HCT116 (cell line): ENCODE measurements around the gene LSM2. TPM values are rescaled to one million over a fixed set of nuclear protein-coding genes. Genes with fewer than 3 reads are reported as not detected.
A peak's percentile ranks its signal among the peaks of the same experiment; 100 is the strongest.

Source experiments
- ATAC-seq: fragments of 200-7000 bp; cut with Tn5 transposase; 2 replicates; pipeline ENCODE4 v1.9.1; 2020; ENCODE audit warnings: mild to moderate bottlenecking, moderate library complexity
- BruUV-seq: library from RNA; stranded (reverse); fragments of 400-500 nt; replicated peaks from 2 replicates; lab custom pipeline; 2021; lab: Mats Ljungman, UMichigan
- CTCF ChIA-PET: fragments of 300-600 bp; sonication (Branson Sonifier 250); formaldehyde crosslinking; loops from one replicate; lab custom pipeline; 2021; ENCODE audit warnings: antibody characterized with exemption; lab: Charles Lee
- POLR2A ChIA-PET: fragments of 300-600, 350-600 bp; sonication (Branson Sonifier 250); formaldehyde crosslinking; loops from one replicate; lab custom pipeline; 2021; ENCODE audit warnings: antibody characterized with exemption; lab: Charles Lee
- RAD21 ChIA-PET, 2 experiments: fragments of 300-600 bp; sonication (Branson Sonifier 250); formaldehyde crosslinking; loops; one replicate each; lab custom pipeline; 2023; ENCODE audit warnings: low total read pairs in 2 of 2; ENCODE audit not compliant: uncharacterized antibody in 2 of 2, unreplicated experiment in 2 of 2, low non-redundant PET in 1 of 2; lab: Charles Lee
- DNase-seq: peaks from one replicate; pipeline ENCODE4 v3.0.0-alpha.2; 2010; ENCODE audit warnings: low read depth, low spot score
- H2AFZ ChIP-seq: fragments of 200-600 bp; shearing (Covaris generic), sonication (generic); 2 replicates; pipeline ENCODE4 v1.6.1; 2017; ENCODE audit warnings: low read depth, mixed run types, mixed read lengths, antibody characterized with exemption, low read length; ENCODE audit not compliant: poor library complexity, severe bottlenecking
- H3K27ac ChIP-seq: 2 replicates; pipeline ENCODE4 v1.5.1; 2012; ENCODE audit warnings: low read depth, low read length
- H3K27me3 ChIP-seq: fragments of 200-600 bp; sonication (generic); 2 replicates; pipeline ENCODE4 v1.6.1; 2016; ENCODE audit warnings: mixed run types, low read length, mixed read lengths; ENCODE audit not compliant: insufficient read depth
- H3K36me3 ChIP-seq, 2 experiments: fragments of 200-500 bp in 1 of 2; fragments of 200-600 bp in 1 of 2; sonication (Bioruptor generic) in 1 of 2; sonication (generic) in 1 of 2; 2 replicates each; pipeline versions ENCODE4 v1.5.1 to v1.6.1; 2014 to 2016; ENCODE audit warnings: low read length in 2 of 2, inconsistent platforms in 1 of 2, mixed read lengths in 1 of 2, mixed run types in 1 of 2; ENCODE audit not compliant: insufficient read depth in 2 of 2, control insufficient read depth in 1 of 2
- H3K4me1 ChIP-seq, 2 experiments: fragments of 200-600 bp in 1 of 2; sonication (generic) in 1 of 2; 2 replicates each; pipeline versions ENCODE4 v1.5.1 to v1.6.1; 2012 to 2017; ENCODE audit warnings: low read length in 2 of 2, inconsistent platforms in 1 of 2, mild to moderate bottlenecking in 1 of 2, mixed read lengths in 1 of 2, mixed run types in 1 of 2, moderate library complexity in 1 of 2; ENCODE audit not compliant: insufficient read depth in 2 of 2, control insufficient read depth in 1 of 2
- H3K4me2 ChIP-seq: fragments of 200-600 bp; sonication (generic); 2 replicates; pipeline ENCODE4 v1.6.1; 2017; ENCODE audit warnings: mixed run types, low read length, mixed read lengths
- H3K4me3 ChIP-seq, 2 experiments: fragments of 200-600 bp in 1 of 2; sonication (generic) in 1 of 2; replicated peaks in 1 of 2; 2 replicates each; pipeline ENCODE4 v1.5.1; 2011 to 2016; ENCODE audit warnings: low read length in 2 of 2, control low read depth in 1 of 2, low read depth in 1 of 2, mild to moderate bottlenecking in 1 of 2, mixed read lengths in 1 of 2, mixed run types in 1 of 2
- H3K79me2 ChIP-seq: fragments of 200-600 bp; sonication (generic); 2 replicates; pipeline ENCODE4 v1.6.1; 2017; ENCODE audit warnings: mild to moderate bottlenecking, mixed run types, low read length, moderate library complexity, mixed read lengths; ENCODE audit not compliant: insufficient read depth
- H3K9ac ChIP-seq: fragments of 200-600 bp; sonication (generic); 2 replicates; pipeline ENCODE4 v1.6.1; 2016; ENCODE audit warnings: low read length, mixed read lengths
- H3K9me2 ChIP-seq: fragments of 200-600 bp; sonication (generic), shearing (Covaris generic); 2 replicates; pipeline ENCODE4 v1.6.1; 2017; ENCODE audit warnings: mixed run types, mild to moderate bottlenecking, moderate library complexity; ENCODE audit not compliant: insufficient read depth
- H3K9me3 ChIP-seq, 2 experiments: fragments of 200-500 bp in 1 of 2; fragments of 200-600 bp in 1 of 2; sonication (Bioruptor generic) in 1 of 2; sonication (generic) in 1 of 2; 2 replicates each; pipeline ENCODE4 v1.6.1; 2014 to 2017; ENCODE audit warnings: low read length in 2 of 2, mixed read lengths in 2 of 2, inconsistent platforms in 1 of 2, low read depth in 1 of 2, mild to moderate bottlenecking in 1 of 2, mixed run types in 1 of 2, moderate library complexity in 1 of 2; ENCODE audit not compliant: control insufficient read depth in 1 of 2, insufficient read depth in 1 of 2
- H4K20me1 ChIP-seq: fragments of 200-600 bp; sonication (generic), shearing (Covaris generic); 2 replicates; pipeline ENCODE4 v1.6.1; 2017; ENCODE audit warnings: mixed run types, mild to moderate bottlenecking, moderate library complexity; ENCODE audit not compliant: insufficient read depth
- MAX ChIP-seq: IDR thresholded peaks from 2 replicates; pipeline ENCODE4 v1.6.1; 2012
- SP1 ChIP-seq: IDR thresholded peaks from 2 replicates; pipeline ENCODE4 v1.6.1; 2012; ENCODE audit warnings: low read depth
- SRF ChIP-seq: IDR thresholded peaks from 2 replicates; pipeline ENCODE4 v1.6.1; 2012; ENCODE audit warnings: low read depth
- intact Hi-C: fragments of 100-400 bp; cut with micrococcal nuclease; formaldehyde crosslinking; loops from 2 replicates; pipeline ENCODE4 v1.10.0; 2022
- total RNA-seq: library from RNA; stranded (reverse); gene quantifications from one replicate; pipeline ENCODE4 v1.2.1, GENCODE V29; 2021; ENCODE audit not compliant: unreplicated experiment
- TF ChIP-seq, protein P1 (sequence below), 3 experiments: fragments of 200-600 bp in 1 of 3; sonication (generic) in 1 of 3; IDR thresholded peaks in 2 of 3; conservative IDR thresholded peaks in 1 of 3; 2 replicates each; pipeline ENCODE4 v1.5.1; 2012 to 2017; ENCODE audit warnings: low read depth in 2 of 3, low read length in 2 of 3, antibody characterized with exemption in 1 of 3, borderline replicate concordance in 1 of 3, control low read depth in 1 of 3, mild to moderate bottlenecking in 1 of 3, mixed read lengths in 1 of 3, mixed run types in 1 of 3, moderate library complexity in 1 of 3; ENCODE audit not compliant: insufficient read depth in 1 of 3

Gene LSM2
- total RNA-seq, 1 experiment from 2014 or later: 89.7 TPM

- TF ChIP-seq, protein P1, sequence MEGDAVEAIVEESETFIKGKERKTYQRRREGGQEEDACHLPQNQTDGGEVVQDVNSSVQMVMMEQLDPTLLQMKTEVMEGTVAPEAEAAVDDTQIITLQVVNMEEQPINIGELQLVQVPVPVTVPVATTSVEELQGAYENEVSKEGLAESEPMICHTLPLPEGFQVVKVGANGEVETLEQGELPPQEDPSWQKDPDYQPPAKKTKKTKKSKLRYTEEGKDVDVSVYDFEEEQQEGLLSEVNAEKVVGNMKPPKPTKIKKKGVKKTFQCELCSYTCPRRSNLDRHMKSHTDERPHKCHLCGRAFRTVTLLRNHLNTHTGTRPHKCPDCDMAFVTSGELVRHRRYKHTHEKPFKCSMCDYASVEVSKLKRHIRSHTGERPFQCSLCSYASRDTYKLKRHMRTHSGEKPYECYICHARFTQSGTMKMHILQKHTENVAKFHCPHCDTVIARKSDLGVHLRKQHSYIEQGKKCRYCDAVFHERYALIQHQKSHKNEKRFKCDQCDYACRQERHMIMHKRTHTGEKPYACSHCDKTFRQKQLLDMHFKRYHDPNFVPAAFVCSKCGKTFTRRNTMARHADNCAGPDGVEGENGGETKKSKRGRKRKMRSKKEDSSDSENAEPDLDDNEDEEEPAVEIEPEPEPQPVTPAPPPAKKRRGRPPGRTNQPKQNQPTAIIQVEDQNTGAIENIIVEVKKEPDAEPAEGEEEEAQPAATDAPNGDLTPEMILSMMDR (IDR thresholded peaks at IDR 0.05 in 2 of 3, conservative IDR thresholded peaks at IDR 0.05 in 1 of 3; ENCODE audit: borderline replicate concordance in 1 of 3, insufficient read depth in 1 of 3, low read depth in 2 of 3, low read length in 2 of 3): no peak
These were observed 45.4 kb downstream of the LSM2 start (continued) for GRCh38 chr6:31761343-31761742.

GRCh38 chr6:31760790-31761189, 46.0 kb downstream of the LSM2 start:
- intact Hi-C loops: no loop called here
- Histone ChIP-seq H3K79me2 (no peaks in the 10 kb centered on the region), H2AFZ (no peak overlapping the region), H3K4me2 (no peak overlapping the region), H3K27me3 (no peaks in the 10 kb centered on the region), H3K4me1 (peaks cover 7 to 18% of the 10 kb centered on the region in 2 experiments; a peak in 3 of 4 replicates), H3K9ac (no peak overlapping the region), H3K27ac (no peak overlapping the region), H3K9me2 (no peaks in the 10 kb centered on the region), H3K36me3 (peaks cover 3 to 34% of the 10 kb centered on the region in 2 experiments; a peak in 2 of 4 replicates), H3K4me3 (no peak overlapping the region), H4K20me1 (no peaks in the 10 kb centered on the region), H3K9me3 (no peaks in the 10 kb centered on the region)
- TF ChIP-seq SRF (no peak), SP1 (no peak), MAX (no peak)
- TF ChIP-seq, protein P1 (IDR thresholded peaks at IDR 0.05 in 2 of 3, conservative IDR thresholded peaks at IDR 0.05 in 1 of 3; ENCODE audit: borderline replicate concordance in 1 of 3, insufficient read depth in 1 of 3, low read depth in 2 of 3, low read length in 2 of 3): 0 out of 6 replicates have a peak, but pooled peaks of 1 of the 3 experiments have one; percentile 4
- no TSS peak for BruUV-seq
- RAD21 ChIA-PET: no interaction called here
- POLR2A ChIA-PET: no interaction called here
- DNase-seq (no peak), ATAC-seq (no peak)
- CTCF ChIA-PET: interaction anchor here (1.4 kb wide), 1 partner anchor 9 kb away, joined by 6 read pairs; no protein-coding TSS in a partner anchor
